Erythroblast (primary cell): ENCODE measurements around the gene ZNF362.

Experiments
- GATA1 ChIP-seq: IDR thresholded peaks from 2 replicates; pipeline ENCODE4 v1.6.1; 2011; ENCODE audit warnings: low read depth, mild to moderate bottlenecking, control low read depth, low read length, moderate library complexity
- POLR2A ChIP-seq: IDR thresholded peaks from 2 replicates; pipeline ENCODE4 v1.6.1; 2011; ENCODE audit warnings: mild to moderate bottlenecking, low read length

- no peak for TF ChIP-seq POLR2A
- TF ChIP-seq GATA1 = no peak
Measured at GRCh38 chr1:33322870-33323585, 66.7 kb downstream of the ZNF362 start.
